Calu3 (cell line): Measurements from ENCODE around the gene MSL1. TPM values are rescaled to one million over a fixed set of nuclear protein-coding genes. Genes with fewer than 3 reads are reported as not detected.

ENCODE experiments used
- BruUV-seq: library from RNA; stranded (reverse); fragments of 400-500 nt; replicated peaks from 2 replicates; lab custom pipeline; 2021; lab: Mats Ljungman, UMichigan
- CTCF ChIA-PET: fragments of 300-600 bp; sonication (Branson Sonifier 250); formaldehyde crosslinking; loops from one replicate; lab custom pipeline; 2022; ENCODE audit warnings: antibody characterized with exemption; lab: Charles Lee
- DNase-seq: peaks from one replicate; pipeline ENCODE4 v3.0.0; 2022
- H3K27ac Mint-ChIP-seq: one replicate; pipeline ENCODE4 v1.8.0; 2022; ENCODE audit warnings: mixed read lengths; ENCODE audit not compliant: unreplicated experiment
- H3K27me3 Mint-ChIP-seq: one replicate; pipeline ENCODE4 v1.8.0; 2022; ENCODE audit warnings: mixed read lengths; ENCODE audit not compliant: unreplicated experiment
- H3K36me3 Mint-ChIP-seq: one replicate; pipeline ENCODE4 v1.8.0; 2022; ENCODE audit warnings: mild to moderate bottlenecking, moderate library complexity, mixed read lengths; ENCODE audit not compliant: insufficient read depth, unreplicated experiment
- H3K4me1 Mint-ChIP-seq: one replicate; pipeline ENCODE4 v1.8.0; 2022; ENCODE audit warnings: mild to moderate bottlenecking, low read depth, mixed read lengths; ENCODE audit not compliant: unreplicated experiment
- H3K4me3 Mint-ChIP-seq: one replicate; pipeline ENCODE4 v1.8.0; 2022; ENCODE audit warnings: mild to moderate bottlenecking, low read depth, moderate library complexity, mixed read lengths; ENCODE audit not compliant: unreplicated experiment
- H3K9me3 Mint-ChIP-seq: one replicate; pipeline ENCODE4 v1.8.0; 2022; ENCODE audit warnings: low read depth, mixed read lengths; ENCODE audit not compliant: unreplicated experiment
- intact Hi-C: fragments of 100-400 bp; cut with micrococcal nuclease; formaldehyde crosslinking; loops from one replicate; pipeline ENCODE4 v1.10.0; 2022; ENCODE audit not compliant: unreplicated experiment
- total RNA-seq: library from RNA; stranded (reverse); gene quantifications from 2 replicates; pipeline ENCODE4 v1.2.3, GENCODE V29; 2022
- TF ChIP-seq, protein P1 (sequence below): fragments of 200-600 bp; IDR thresholded peaks from one replicate; pipeline ENCODE4 v1.8.0; 2022; ENCODE audit warnings: antibody characterized with exemption; ENCODE audit not compliant: unreplicated experiment

The MSL1 gene
- total RNA-seq, 1 experiment from 2014 or later = 505 TPM

DNA sequence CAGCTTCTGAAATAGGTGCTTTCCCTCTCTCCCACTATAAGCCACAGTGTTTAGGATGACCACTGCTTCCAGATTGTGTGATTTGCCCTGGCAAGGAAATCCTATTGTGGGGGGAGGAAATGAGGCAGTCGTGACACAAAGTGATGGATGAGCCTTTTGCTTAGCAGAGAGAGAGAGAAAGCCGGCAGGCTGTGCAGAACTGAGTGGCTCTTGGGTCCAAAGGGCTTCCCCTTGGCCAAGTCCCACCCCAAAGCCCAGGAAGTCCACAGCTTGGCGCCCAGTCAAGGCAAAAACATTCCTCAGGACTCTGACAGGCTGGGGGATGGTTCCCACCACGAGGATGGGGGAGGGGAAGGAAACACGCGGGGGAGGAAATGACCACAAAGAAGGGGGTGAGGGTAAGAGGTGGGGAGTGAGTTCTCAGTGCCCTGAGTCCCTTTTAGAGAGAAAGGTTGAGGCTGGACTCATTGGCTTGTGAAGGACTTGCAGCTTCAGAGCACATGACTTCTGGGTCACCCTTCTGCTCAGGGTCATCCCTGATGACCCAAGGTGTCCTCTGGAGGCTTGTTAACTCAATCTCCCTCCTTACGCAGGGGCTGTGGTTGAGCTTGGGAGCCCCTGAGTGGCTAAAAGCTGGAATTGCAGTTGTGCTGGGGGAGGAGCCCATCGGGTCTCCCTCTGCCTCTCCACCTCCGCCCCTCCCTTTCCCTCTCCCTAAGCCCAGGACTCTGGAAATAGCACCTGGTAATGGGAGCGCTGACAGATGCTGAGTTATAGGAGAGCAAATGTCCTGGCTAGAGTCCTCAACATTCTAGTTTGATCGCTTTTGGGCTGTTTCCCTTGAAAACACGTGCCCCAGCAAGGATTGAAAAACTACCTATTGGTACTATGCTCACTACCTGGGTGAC lies 10.3 kb upstream of the MSL1 start:
- Mint-ChIP-seq H3K27me3 (no peaks in the 10 kb centered on the region), H3K27ac (peak overlapping the region; percentile 74), H3K9me3 (no peaks in the 10 kb centered on the region), H3K4me3 (peak overlapping the region; percentile 13), H3K4me1 (peaks cover 70% of the 10 kb centered on the region), H3K36me3 (peaks cover 50% of the 10 kb centered on the region)
- no TSS peak for BruUV-seq
- CTCF ChIA-PET = interaction anchor here (0.6 to 10.1 kb wide), 66 partner anchors 10 to 911 kb away, joined by 3 to 674 read pairs (median 5); partner anchors contain the start of genes CASC3, CDC6, CSF3 and MED24
- intact Hi-C loops = loop anchor here (1.0 to 10.0 kb wide), 9 partner anchors 25 to 477 kb away; partner anchors contain the start of genes RAPGEFL1 and STARD3
- TF ChIP-seq, protein P1, sequence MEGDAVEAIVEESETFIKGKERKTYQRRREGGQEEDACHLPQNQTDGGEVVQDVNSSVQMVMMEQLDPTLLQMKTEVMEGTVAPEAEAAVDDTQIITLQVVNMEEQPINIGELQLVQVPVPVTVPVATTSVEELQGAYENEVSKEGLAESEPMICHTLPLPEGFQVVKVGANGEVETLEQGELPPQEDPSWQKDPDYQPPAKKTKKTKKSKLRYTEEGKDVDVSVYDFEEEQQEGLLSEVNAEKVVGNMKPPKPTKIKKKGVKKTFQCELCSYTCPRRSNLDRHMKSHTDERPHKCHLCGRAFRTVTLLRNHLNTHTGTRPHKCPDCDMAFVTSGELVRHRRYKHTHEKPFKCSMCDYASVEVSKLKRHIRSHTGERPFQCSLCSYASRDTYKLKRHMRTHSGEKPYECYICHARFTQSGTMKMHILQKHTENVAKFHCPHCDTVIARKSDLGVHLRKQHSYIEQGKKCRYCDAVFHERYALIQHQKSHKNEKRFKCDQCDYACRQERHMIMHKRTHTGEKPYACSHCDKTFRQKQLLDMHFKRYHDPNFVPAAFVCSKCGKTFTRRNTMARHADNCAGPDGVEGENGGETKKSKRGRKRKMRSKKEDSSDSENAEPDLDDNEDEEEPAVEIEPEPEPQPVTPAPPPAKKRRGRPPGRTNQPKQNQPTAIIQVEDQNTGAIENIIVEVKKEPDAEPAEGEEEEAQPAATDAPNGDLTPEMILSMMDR = no peak
- DNase-seq = peak; percentile 100

DNA sequence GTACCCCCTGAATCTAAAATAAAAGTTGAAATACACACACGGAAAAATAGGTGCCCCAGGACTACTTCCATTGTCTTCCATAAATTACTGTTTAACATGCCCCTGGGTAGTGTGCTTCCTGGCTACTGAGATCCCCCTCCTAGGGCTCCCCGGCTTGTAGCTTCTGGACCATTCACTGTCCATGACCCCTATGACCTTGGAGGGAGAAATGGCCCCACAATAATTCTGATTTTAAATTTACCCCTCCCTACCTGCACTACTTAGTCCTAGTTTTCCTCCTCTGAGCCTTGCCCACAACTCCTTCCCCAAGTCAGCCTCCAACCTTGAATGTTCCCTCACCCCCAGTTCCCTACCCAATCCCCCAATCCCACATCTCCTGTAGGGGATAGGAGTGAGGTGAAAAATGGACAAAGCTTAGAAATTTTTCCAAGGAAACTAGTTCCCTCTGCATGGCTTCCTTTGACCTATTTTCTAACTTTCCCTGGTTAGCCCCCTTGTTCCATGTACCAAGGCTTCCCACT lies 9.5 kb upstream of the MSL1 start:
- TF ChIP-seq, protein P1 = no peak
- Mint-ChIP-seq H3K4me3 (peak overlapping the region; percentile 65), H3K4me1 (peaks cover 62% of the 10 kb centered on the region), H3K27me3 (no peaks in the 10 kb centered on the region), H3K36me3 (peaks cover 50% of the 10 kb centered on the region), H3K27ac (peak overlapping the region; percentile 74), H3K9me3 (no peaks in the 10 kb centered on the region)
- CTCF ChIA-PET = interaction anchor here (0.6 to 10.1 kb wide), 76 partner anchors 11 to 912 kb away, joined by 3 to 674 read pairs (median 8); partner anchors contain the start of genes CASC3, CDC6, CSF3 and MED24
- DNase-seq = no peak
- intact Hi-C loops = loop anchor here (2.0 to 10.0 kb wide), 3 partner anchors 41 to 477 kb away; partner anchors contain the start of genes RAPGEFL1 and STARD3
- no TSS peak for BruUV-seq

DNA sequence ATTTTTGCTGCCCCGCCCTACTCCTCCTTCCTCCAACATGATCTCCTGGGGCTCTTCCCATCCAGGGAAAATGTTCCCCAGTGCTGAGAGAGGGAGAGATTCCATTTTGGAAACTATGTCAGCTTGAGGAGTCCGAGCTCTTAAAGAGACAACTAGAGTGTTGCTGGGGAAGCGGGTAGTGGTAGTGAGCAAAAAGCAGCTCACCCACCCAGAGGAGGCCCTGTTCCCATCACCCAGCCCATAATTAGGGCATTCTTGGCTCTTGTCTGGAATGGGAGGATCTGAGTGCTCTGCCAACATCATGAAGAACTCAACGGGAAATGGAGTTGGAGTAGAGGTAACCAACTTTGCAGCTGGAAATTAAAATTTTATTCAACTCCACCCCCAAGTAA lies 9.1 kb upstream of the MSL1 start:
- H3K9me3 Mint-ChIP-seq = no peaks in the 10 kb centered on the region
- TF ChIP-seq, protein P1 = no peak
- H3K36me3 Mint-ChIP-seq = peaks cover 46% of the 10 kb centered on the region
- H3K4me3 Mint-ChIP-seq = peak overlapping the region; percentile 65
- DNase-seq = no peak
- intact Hi-C loops = loop anchor here (1.0 to 10.0 kb wide), 8 partner anchors 9 to 478 kb away; partner anchors contain the start of genes CASC3, MSL1, PSMD3 and RAPGEFL1
- CTCF ChIA-PET = interaction anchor here (0.6 to 10.1 kb wide), 90 partner anchors 11 to 747 kb away, joined by 3 to 674 read pairs (median 8); partner anchors contain the start of genes CASC3, CDC6, CSF3 and ERBB2
- no TSS peak for BruUV-seq
- peaks cover 58% of the 10 kb centered on the region for H3K4me1 Mint-ChIP-seq
- peak overlapping the region; percentile 74 for H3K27ac Mint-ChIP-seq
- H3K27me3 Mint-ChIP-seq = no peaks in the 10 kb centered on the region
